HepG2 (cell line): ENCODE measurements around the gene ZNF800. TPM values are rescaled to one million over a fixed set of nuclear protein-coding genes. Genes with fewer than 3 reads are reported as not detected.

Source experiments
- DR1 ChIP-seq: sonication (generic); formaldehyde crosslinking; IDR thresholded peaks from 2 replicates; pipeline ENCODE4 v1.8.0; 2021; ENCODE audit warnings: mild to moderate bottlenecking, missing genetic modification reagents, inconsistent platforms
- HOXA5 ChIP-seq: sonication (generic); formaldehyde crosslinking; IDR thresholded peaks from 2 replicates; pipeline ENCODE4 v1.4.0; 2020; ENCODE audit warnings: missing genetic modification reagents
- JARID2 ChIP-seq: sonication (generic); formaldehyde crosslinking; IDR thresholded peaks from 2 replicates; pipeline ENCODE4 v1.8.1; 2023; ENCODE audit warnings: missing genetic modification reagents, inconsistent platforms; ENCODE audit not compliant: insufficient replicate concordance
- MED8 ChIP-seq: sonication (generic); formaldehyde crosslinking; IDR thresholded peaks from 2 replicates; pipeline ENCODE4 v1.8.1; 2023; ENCODE audit warnings: mild to moderate bottlenecking, missing genetic modification reagents; ENCODE audit not compliant: insufficient replicate concordance
- NFIB ChIP-seq: sonication (generic); formaldehyde crosslinking; IDR thresholded peaks from 2 replicates; pipeline ENCODE4 v1.9.0; 2021; ENCODE audit warnings: missing genetic modification reagents, mild to moderate bottlenecking, borderline replicate concordance
- NR3C1 ChIP-seq: sonication (generic); formaldehyde crosslinking; IDR thresholded peaks from 2 replicates; pipeline ENCODE4 v1.4.0; 2020; ENCODE audit warnings: missing genetic modification reagents
- PHF8 ChIP-seq: sonication (generic); formaldehyde crosslinking; IDR thresholded peaks from 2 replicates; pipeline ENCODE4 v1.5.0; 2020; ENCODE audit warnings: missing genetic modification reagents
- THAP9 ChIP-seq: sonication (generic); formaldehyde crosslinking; IDR thresholded peaks from 2 replicates; pipeline ENCODE4; 2020; ENCODE audit warnings: missing genetic modification reagents, mild to moderate bottlenecking, borderline replicate concordance
- ZBTB40 ChIP-seq, 2 experiments: fragments of 450-650 bp in 1 of 2; sonication (generic) in 1 of 2; formaldehyde crosslinking in 1 of 2; IDR thresholded peaks; 2 replicates each; pipeline versions ENCODE4 v1.6.1 to v1.8.0; 2016 to 2022; ENCODE audit warnings: antibody characterized with exemption in 1 of 2, mild to moderate bottlenecking in 1 of 2, missing genetic modification reagents in 1 of 2
- ZNF337 ChIP-seq: sonication (generic); formaldehyde crosslinking; IDR thresholded peaks from 2 replicates; pipeline ENCODE4 v1.5.1; 2020; ENCODE audit warnings: missing genetic modification reagents, low read depth, mild to moderate bottlenecking, borderline replicate concordance
- ZNF510 ChIP-seq: sonication (generic); formaldehyde crosslinking; IDR thresholded peaks from 2 replicates; pipeline ENCODE4 v1.4.0; 2020; ENCODE audit warnings: low read depth, mild to moderate bottlenecking, missing genetic modification reagents
- ZNF552 ChIP-seq: sonication (generic); formaldehyde crosslinking; IDR thresholded peaks from 2 replicates; pipeline ENCODE4 v1.9.0; 2022; ENCODE audit warnings: missing genetic modification reagents, mild to moderate bottlenecking, borderline replicate concordance
- ZNF563 ChIP-seq: sonication (generic); formaldehyde crosslinking; IDR thresholded peaks from 2 replicates; pipeline ENCODE4 v1.8.0; 2022; ENCODE audit warnings: mild to moderate bottlenecking, moderate library complexity, missing genetic modification reagents
- ZNF619 ChIP-seq: sonication (generic); formaldehyde crosslinking; IDR thresholded peaks from 2 replicates; pipeline ENCODE4 v1.4.0; 2020; ENCODE audit warnings: mild to moderate bottlenecking, missing genetic modification reagents
- ZNF780A ChIP-seq: sonication (generic); formaldehyde crosslinking; IDR thresholded peaks from 2 replicates; pipeline ENCODE4 v1.8.0; 2022; ENCODE audit warnings: mild to moderate bottlenecking, missing genetic modification reagents, moderate library complexity
- ZNF839 ChIP-seq: sonication (generic); formaldehyde crosslinking; IDR thresholded peaks from 2 replicates; pipeline ENCODE4 v1.4.0; 2020; ENCODE audit warnings: missing genetic modification reagents, mild to moderate bottlenecking, borderline replicate concordance
- ZSCAN21 ChIP-seq: sonication (generic); formaldehyde crosslinking; IDR thresholded peaks from 2 replicates; pipeline ENCODE4 v1.8.0; 2022; ENCODE audit warnings: mild to moderate bottlenecking, missing genetic modification reagents, moderate library complexity, borderline replicate concordance
- polyA plus RNA-seq, 8 experiments: library from polyadenylated mRNA; depleted of rRNA in 3 of 8; stranded (reverse) in 7 of 8; unstranded in 1 of 8; fragments of >200 nt; fragmentation: Illumina TruSeq in 4 of 8; extraction: Trizol in 4 of 8; gene quantifications; 2 replicates each; pipeline versions ENCODE4 v1.2.1 to v1.2.3, GENCODE V29; 2011 to 2016; ENCODE audit warnings: low read depth in 4 of 8, missing spikeins in 1 of 8, mixed read lengths in 1 of 8; ENCODE audit not compliant: insufficient read depth in 1 of 8
- total RNA-seq, 5 experiments: library from RNA; depleted of rRNA; stranded (reverse); fragments of >200 nt; fragmentation: Illumina TruSeq; extraction: Trizol; gene quantifications; 2 replicates each; pipeline ENCODE4 v1.2.3, GENCODE V29; 2016; ENCODE audit warnings: low read depth in 1 of 5

ZNF800 gene
- total and polyA plus RNA-seq, 2 of the 13 experiments (the other 11 are each of a cell fraction or from before 2014, with no cell fraction given): 7.1 to 12.7 TPM

GRCh38 chr7:127347567-127348246, 44.8 kb downstream of the ZNF800 start (continued):
- no peak for TF ChIP-seq ZBTB40 (IDR thresholded peaks at IDR 0.05)
- TF ChIP-seq ZBTB40 (CRISPR knock-in tag; IDR thresholded peaks at IDR 0.05): no peak
- no peak for TF ChIP-seq ZSCAN21 (CRISPR knock-in tag)
- no peak for TF ChIP-seq ZNF619
- TF ChIP-seq ZNF552 (CRISPR knock-in tag): no peak
- TF ChIP-seq DR1 (CRISPR knock-in tag): no peak
- no peak for TF ChIP-seq NR3C1 (CRISPR knock-in tag)
- TF ChIP-seq HOXA5 (CRISPR knock-in tag): no peak
- no peak for TF ChIP-seq JARID2 (CRISPR knock-in tag)
- TF ChIP-seq ZNF839 (CRISPR knock-in tag): no peak
- TF ChIP-seq ZNF780A: no peak
- TF ChIP-seq ZNF510 (CRISPR knock-in tag): no peak
- TF ChIP-seq MED8: no peak
- no peak for TF ChIP-seq ZNF337
- TF ChIP-seq THAP9 (CRISPR knock-in tag): no peak
- TF ChIP-seq ZNF563 (CRISPR knock-in tag): 0 out of 2 replicates have a peak, but pooled peaks have one; percentile 38
- TF ChIP-seq PHF8 (CRISPR knock-in tag): no peak
- TF ChIP-seq NFIB (CRISPR knock-in tag): no peak
